Osteoblast (primary cell): Measurements from ENCODE around the gene KIF27. TPM values are rescaled to one million over a fixed set of nuclear protein-coding genes. Genes with fewer than 3 reads are reported as not detected.
A peak's percentile ranks its signal among the peaks of the same experiment; 100 is the strongest.
"Not testable (repeated sequence)": the region's sequence is repeated elsewhere in the genome, so short reads cannot be mapped to it uniquely, and the experiment has no call there.

ENCODE experiments used
- DNase-seq: peaks from one replicate; pipeline ENCODE4 v3.0.0; 2011; ENCODE audit warnings: low spot score, mixed read lengths; ENCODE audit not compliant: insufficient read length; ENCODE audit errors: missing footprints
- H2AFZ ChIP-seq: 2 replicates; pipeline ENCODE4 v1.6.0; 2011; ENCODE audit warnings: mild to moderate bottlenecking, low read length
- H3K27ac ChIP-seq: 2 replicates; pipeline ENCODE4 v1.5.1; 2011; ENCODE audit warnings: mild to moderate bottlenecking, low read depth, low read length, moderate library complexity
- H3K27me3 ChIP-seq: 2 replicates; pipeline ENCODE4 v1.6.0; 2012; ENCODE audit warnings: mild to moderate bottlenecking, control low read depth, inconsistent platforms, low read length, moderate library complexity; ENCODE audit not compliant: insufficient read depth
- H3K36me3 ChIP-seq: 2 replicates; pipeline ENCODE4 v1.5.1; 2011; ENCODE audit warnings: mild to moderate bottlenecking, low read length, control low read depth, moderate library complexity; ENCODE audit not compliant: insufficient read depth
- H3K4me1 ChIP-seq: 2 replicates; pipeline ENCODE4 v1.5.1; 2011; ENCODE audit warnings: mild to moderate bottlenecking, low read length, control low read depth, moderate library complexity; ENCODE audit not compliant: insufficient read depth
- H3K4me2 ChIP-seq: 2 replicates; pipeline ENCODE4 v1.6.0; 2011; ENCODE audit warnings: mild to moderate bottlenecking, low read length; ENCODE audit not compliant: insufficient read depth
- H3K4me3 ChIP-seq: fragments of 200-600 bp; sonication (generic); 3 replicates; pipeline ENCODE4 v1.5.1; 2012; ENCODE audit warnings: mild to moderate bottlenecking, low read length, inconsistent platforms; ENCODE audit not compliant: insufficient read depth
- H3K79me2 ChIP-seq: 2 replicates; pipeline ENCODE4 v1.6.0; 2012; ENCODE audit warnings: mild to moderate bottlenecking, low read length, control low read depth, inconsistent platforms; ENCODE audit not compliant: insufficient read depth
- H3K9me3 ChIP-seq: 2 replicates; pipeline ENCODE4 v1.5.1; 2011; ENCODE audit warnings: low read depth, low read length, control low read depth
- H4K20me1 ChIP-seq: 2 replicates; pipeline ENCODE4 v1.6.0; 2012; ENCODE audit warnings: mild to moderate bottlenecking, low read length, control low read depth; ENCODE audit not compliant: insufficient read depth
- CTCF ChIP-seq: IDR thresholded peaks from 2 replicates; pipeline ENCODE4 v1.5.1; 2011; ENCODE audit warnings: mild to moderate bottlenecking, low read depth, low read length, moderate library complexity; ENCODE audit errors: extremely low read depth
- total RNA-seq: library from RNA; depleted of rRNA; stranded (reverse); fragments of >200 nt; gene quantifications from 2 replicates; pipeline ENCODE4 v1.2.3, GENCODE V29; 2012

Gene KIF27
- total RNA-seq, 1 donor: 6.2 TPM

DNA sequence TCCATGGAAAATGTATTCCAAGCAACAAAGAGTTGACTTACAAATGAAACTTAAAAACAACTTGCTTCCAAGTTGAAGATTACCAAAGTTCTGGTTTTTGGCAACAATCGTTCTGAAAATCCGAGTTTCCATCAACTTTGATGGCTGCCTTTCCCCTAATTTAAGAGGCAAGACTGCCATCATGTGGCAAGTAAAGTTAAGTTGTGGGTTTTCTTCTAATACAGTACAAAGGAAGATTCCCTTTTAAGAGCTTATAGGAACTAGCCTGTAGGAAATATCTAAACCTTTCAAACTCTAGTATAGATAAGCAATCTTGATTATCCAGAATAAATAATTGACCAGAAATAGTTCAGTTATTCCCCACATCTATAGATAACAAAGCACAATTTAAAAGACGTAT, 9.0 kb downstream of the KIF27 start:
- not testable (repeated sequence) for H3K4me1 ChIP-seq, H3K9me3 ChIP-seq, H3K27me3 ChIP-seq, H4K20me1 ChIP-seq, H3K4me3 ChIP-seq, H3K79me2 ChIP-seq, DNase-seq, H3K4me2 ChIP-seq, H2AFZ ChIP-seq, H3K36me3 ChIP-seq, H3K27ac ChIP-seq
- TF ChIP-seq CTCF: peak; percentile 37

DNA sequence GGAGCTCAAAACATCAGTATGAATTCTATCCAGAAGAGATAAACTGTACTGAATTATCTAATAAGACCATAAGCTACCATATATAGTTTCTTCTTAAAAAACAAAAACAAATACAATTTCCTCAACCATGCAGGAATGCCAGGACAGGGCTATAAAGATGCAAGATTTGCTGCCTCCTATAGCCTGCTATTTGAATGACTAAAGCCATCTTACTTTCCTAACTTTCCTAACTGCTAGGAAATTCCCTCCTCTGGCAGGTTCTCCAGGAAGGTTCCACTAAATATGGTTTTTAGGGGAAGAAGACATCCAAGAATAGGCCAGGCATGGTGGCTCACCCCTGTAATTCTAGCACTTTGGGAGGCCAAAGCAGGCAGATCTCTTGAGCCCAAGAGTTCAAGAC, 15.1 kb downstream of the KIF27 start:
- Histone ChIP-seq H2AFZ (no peak overlapping the region), H3K9me3 (no peaks in the 10 kb centered on the region), H3K27ac (no peak overlapping the region), H4K20me1 (no peaks in the 10 kb centered on the region), H3K4me3 (no peak overlapping the region), H3K36me3 (no peaks in the 10 kb centered on the region), H3K4me2 (no peak overlapping the region), H3K27me3 (no peaks in the 10 kb centered on the region), H3K4me1 (no peaks in the 10 kb centered on the region), H3K79me2 (no peaks in the 10 kb centered on the region)
- no peak for DNase-seq
- TF ChIP-seq CTCF: peak; percentile 8

GRCh38 chr9:83900615-83901014, 20.6 kb downstream of the KIF27 start:
- not testable (repeated sequence) for H4K20me1 ChIP-seq, H3K79me2 ChIP-seq, H3K4me1 ChIP-seq

GRCh38 chr9:83894301-83894700, 26.9 kb downstream of the KIF27 start:
- H4K20me1 ChIP-seq, H3K9me3 ChIP-seq, H3K4me1 ChIP-seq, H3K4me2 ChIP-seq, H3K36me3 ChIP-seq, H3K27me3 ChIP-seq, H2AFZ ChIP-seq, H3K79me2 ChIP-seq, H3K4me3 ChIP-seq, DNase-seq, H3K27ac ChIP-seq: not testable (repeated sequence)

More at GRCh38 chr9:83900615-83901014, 20.6 kb downstream of the KIF27 start:
- H3K36me3 ChIP-seq, H3K27me3 ChIP-seq, H3K27ac ChIP-seq, H3K4me2 ChIP-seq, H3K9me3 ChIP-seq, DNase-seq, H3K4me3 ChIP-seq, H2AFZ ChIP-seq: not testable (repeated sequence)

- H3K4me2 ChIP-seq, H3K4me3 ChIP-seq, H3K9me3 ChIP-seq, DNase-seq, H3K79me2 ChIP-seq, H3K36me3 ChIP-seq, H3K27me3 ChIP-seq, H2AFZ ChIP-seq, H4K20me1 ChIP-seq, H3K4me1 ChIP-seq: not testable (repeated sequence)
- H3K27ac ChIP-seq: peak overlapping the region; percentile 80
Observed at GRCh38 chr9:83886498-83886897, 34.7 kb downstream of the KIF27 start.

DNA sequence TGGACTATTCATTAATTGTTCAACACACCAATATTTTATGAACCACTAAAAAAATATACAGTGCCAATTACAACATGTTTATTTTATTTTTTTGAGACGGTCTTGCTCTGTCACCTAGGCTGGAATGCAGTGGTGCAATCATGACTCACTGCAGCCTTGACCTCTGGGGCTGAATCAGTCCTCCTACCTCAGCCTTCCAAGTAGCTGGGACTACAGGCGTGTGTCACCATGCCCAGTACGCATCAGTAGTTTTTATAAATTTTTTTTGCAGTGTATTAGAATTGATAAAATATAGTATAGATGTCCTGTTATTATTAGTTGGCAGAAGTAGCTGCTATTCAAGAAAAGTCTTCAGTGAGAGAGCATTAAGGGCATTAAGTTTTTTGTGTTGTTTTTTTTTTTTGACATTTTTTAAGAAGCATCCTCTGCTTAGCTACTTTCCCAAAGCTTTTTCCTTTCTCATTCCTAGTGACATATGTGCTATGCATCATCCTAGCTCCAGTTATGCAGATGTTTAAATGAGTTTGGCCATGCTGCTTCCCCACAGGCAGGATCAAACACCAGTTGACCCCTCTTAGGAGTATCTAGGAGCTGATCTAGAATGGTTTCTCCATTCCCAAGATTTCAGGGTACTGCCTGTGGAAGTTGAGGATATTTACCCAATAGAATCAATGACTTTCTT, 35.5 kb downstream of the KIF27 start:
- H3K4me2 ChIP-seq, H4K20me1 ChIP-seq, H3K36me3 ChIP-seq, H3K4me3 ChIP-seq, H3K4me1 ChIP-seq, H3K9me3 ChIP-seq, H2AFZ ChIP-seq, H3K27me3 ChIP-seq, H3K79me2 ChIP-seq: not testable (repeated sequence)
- DNase-seq: peak; percentile 14
- H3K27ac ChIP-seq: peak overlapping the region; percentile 80

DNA sequence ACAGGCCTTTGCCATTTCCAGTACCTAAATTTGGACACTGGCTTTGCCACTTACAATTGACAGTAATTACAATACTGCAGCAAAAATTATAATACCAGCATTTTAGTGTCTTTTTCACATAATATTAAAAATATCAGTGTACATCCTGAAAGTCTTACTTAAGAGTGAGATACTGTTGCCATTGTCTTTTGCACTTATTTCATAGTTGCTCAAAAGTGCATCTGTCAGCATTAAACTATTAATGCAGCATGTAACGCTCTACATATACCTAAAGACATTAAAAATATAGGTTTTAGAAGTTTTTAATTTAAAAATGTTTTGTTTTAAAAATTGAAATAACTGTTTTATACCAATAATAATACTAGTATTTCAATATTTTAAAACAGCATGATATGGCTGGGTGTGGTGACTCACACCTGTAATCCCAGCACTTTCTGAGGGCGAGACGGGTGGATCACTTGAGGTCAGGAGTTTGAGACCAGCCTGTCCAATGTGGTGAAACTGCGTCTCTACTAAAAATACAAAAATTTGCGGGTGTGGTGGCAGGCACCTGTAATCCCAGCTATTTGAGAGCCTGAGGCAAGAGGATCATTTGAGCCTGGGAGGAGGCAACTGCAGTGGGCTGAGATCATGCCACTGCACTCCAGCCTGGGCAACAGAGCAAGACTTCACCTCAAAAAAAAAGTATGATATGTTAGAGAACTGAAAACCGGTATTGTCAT, 39.4 kb downstream of the KIF27 start:
- not testable (repeated sequence) for H3K4me2 ChIP-seq, DNase-seq, H3K4me3 ChIP-seq, H3K79me2 ChIP-seq, H3K4me1 ChIP-seq, H2AFZ ChIP-seq, H3K9me3 ChIP-seq, H3K36me3 ChIP-seq, H4K20me1 ChIP-seq, H3K27me3 ChIP-seq, H3K27ac ChIP-seq
